ENCODE data around the gene TRPC3.

Gene TRPC3

DNA sequence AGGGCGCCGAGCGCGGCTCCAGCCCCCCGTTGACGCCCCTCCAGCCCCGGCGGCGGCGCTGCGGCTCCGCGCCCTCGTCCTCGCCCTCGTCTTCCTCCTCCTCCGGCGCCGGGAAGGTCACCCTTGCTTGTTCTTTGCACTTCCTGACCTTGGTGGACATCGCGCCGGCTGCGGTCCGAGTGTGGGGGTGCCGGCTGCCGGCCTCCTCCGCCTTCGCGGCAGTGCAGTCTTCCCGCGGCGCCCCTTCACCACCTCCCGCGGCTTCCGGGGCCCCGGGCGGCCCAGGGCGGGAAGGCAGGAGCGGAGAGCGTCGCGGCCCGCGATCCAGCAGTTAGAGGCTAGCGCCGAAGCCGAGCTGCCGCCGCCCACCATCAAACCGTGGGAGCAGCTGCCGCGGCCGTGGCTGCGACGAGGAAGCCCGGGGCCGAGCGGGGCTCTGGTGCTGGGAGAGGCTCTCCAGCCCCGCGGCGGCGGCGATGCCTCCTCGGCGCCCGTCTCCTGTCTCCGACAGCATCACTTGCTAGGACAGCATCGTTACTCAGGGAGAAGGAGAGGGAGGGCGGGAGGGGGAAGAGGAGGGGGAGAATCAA lies at the start of gene TRPC3:
Gene TRPC3, minus strand, starts transcription at position 540 of the 590 bp plus-strand sequence. Its CDS starts 380 bp downstream, at position 160.
- DNase-seq = peak; percentile 4

DNA sequence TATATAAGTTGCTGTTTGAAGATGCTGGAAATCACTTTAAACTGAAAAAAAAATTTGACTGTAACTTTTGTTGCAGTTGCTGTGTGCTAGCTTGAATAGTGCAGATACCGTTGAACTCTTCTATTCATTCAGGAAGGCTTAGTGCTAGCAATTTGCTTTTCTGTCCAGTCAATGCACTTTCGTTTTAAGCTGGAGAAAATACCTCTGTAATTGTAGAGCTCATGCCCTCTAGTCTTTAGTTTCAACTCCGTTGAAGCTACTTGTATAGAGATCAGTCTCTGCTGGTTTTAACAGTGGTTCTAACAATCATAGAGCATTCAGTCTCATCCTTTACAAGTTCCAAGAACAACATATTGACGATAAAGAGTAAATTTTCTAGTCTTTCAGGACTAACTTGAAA lies 49.0 kb upstream of the TRPC3 start:
- DNase-seq = no peak

DNA sequence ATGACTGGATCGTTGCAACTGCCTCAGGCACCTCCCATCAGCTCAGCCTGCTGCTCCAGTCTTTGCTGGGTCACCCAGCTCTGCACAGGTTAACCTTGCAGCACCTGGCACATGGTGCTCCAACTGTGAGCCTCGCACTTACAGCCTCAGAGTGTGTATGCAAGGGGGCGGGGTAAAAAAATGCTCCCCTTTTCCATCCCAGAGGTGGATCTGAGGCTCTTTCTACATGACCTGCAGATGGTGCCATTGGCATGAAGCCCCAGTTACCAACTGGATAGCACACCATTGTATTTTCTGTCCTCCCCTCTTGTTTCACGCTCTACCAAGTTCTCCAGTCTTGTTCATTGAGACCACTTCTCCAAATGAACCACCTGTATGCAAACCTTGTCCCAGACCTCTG lies 46.2 kb upstream of the TRPC3 start:
- no peak for DNase-seq

DNA sequence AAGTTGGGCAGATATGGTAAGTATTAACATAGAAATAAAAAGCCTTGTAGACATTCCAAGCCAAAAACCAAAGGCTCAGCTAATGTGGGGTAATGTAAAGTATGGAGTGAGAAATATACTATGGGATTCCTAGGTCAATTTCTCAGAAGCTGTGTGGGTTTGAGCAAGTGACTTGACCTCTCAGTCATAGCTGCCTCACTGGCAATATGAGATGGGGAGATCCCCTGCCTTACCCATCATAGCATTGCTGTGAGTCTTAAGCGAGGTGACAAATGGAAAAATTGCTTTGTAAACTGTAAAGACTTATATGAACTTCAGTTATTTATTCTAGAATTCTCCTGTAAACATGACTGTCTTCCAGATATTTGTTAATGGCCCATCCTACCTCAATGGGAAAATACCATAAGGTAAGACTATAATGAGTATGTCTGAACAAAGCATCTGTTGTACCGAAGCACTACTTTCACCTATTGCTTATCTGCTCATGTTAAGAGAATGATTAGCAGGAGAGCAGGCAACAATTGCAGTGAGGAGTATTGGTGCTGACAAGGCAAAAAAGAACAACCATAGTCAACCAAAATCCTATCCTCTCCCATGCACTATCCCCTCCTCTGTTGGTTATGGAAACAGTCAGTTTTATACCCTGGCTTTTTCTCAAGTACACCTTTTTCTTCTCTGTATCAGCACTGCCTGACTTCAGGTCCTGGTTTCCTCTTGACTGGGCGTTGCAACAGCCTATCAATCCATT lies 44.1 kb upstream of the TRPC3 start:
- DNase-seq = no peak

DNA sequence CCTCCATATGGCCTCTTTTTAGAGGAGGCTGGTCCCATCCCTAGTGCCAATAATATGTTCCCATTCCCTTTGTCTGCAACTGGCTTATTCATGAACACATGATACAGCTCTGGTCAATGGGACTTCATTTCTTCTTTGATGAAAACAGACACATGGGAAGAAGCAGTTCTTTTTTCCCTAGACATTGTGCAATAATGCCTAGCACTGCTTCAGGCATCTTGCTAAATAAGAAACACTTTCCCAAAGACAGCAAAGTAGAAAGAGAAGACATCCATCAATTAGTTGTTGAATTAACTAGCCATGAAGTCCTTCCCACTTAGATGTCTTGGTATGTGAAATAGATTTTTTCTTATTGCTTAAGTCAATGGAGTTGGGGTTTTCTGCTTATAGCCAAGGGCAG lies 40.1 kb upstream of the TRPC3 start:
- no peak for DNase-seq

DNA sequence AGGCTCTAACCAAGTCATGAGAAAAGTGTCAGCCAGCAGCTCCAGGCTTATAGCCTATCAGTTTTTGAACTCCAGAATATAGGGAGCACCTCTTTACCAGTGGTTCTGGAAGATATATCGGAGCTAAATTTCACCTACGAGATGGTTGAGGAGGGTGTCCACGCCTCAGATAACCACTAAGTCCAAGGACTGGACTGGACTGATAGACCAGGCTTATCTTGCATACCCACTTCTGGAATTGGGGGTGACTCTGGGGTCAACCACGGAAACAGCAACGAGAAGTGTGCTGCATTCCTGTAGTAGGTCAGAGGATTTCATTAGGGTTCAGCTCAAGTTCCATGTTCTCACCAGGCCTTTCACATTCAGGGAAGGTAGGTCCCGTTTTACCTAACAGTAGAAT lies 38.6 kb upstream of the TRPC3 start:
- DNase-seq = no peak

DNA sequence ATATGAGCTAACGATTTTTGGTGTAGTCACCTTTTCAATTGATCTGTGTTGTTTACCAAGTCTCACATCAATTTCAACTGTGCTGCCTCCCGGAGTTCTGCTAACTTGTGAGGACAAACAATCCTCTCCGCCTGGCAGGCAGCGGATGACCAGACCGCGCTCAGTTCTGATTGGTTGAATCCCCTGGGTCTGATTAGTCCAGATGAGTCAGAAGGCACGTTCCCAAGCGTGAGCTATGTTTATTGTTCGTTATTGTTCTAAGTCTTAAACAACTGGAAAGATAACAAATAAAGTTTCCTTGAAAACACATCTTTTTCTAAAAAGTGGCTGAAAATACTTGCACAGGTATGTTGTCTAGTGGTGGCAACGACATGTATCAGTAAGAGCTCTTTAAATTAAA lies 37.9 kb upstream of the TRPC3 start:
- DNase-seq = no peak

DNA sequence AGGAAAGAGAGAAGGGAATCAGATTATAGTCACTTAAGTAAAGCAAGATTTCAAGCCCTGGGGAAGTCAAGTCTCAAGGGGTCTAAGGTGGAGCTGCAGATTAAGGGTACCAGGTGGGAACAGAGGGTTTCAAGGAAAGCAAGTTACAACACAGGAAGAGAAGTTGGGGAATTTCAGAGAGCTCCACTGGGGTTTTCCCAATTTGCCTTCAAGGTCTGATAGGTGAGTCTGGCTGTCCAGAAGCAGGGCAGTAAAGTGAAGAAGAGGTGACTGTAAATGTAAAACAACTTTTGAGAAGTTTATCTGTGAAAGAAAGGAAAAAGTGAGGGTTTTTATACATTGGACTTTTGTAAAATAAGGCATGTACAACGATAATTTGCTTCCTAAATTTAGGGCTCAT lies 37.1 kb upstream of the TRPC3 start:
- no peak for DNase-seq

DNA sequence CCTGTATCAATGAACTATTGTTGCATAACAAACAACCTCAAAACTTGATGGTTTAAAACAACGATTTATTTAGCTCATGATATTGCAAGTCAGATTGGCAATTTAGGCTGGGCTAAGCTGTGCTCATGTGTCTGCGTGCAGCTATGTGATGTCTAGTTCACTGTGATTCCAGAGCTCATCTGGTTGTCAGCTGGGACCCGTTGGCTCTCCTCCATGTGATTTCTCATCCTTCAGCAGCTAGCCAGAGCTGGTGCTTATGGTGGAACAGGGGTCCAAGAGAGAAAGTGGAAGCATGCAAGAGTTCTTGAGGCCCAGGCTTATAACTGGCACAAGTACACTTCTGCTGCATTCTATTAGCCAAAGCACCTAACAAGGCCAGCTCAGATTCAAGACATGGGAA lies 28.8 kb upstream of the TRPC3 start:
- DNase-seq = no peak

DNA sequence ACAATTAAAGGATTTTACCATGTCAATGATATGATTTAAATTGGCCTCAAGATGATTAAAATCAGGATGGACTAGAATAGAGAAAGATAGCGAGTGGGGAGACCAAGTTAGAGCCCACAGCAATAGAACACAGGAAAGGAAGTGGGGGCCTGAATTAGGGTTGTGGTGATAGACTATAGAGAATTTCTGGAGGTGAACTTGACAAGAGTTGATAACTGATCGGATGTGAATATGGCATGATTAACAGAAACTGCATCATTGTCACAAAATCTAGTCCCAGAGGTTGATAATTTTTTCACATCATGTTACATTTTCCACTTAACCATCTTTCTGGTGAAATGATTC lies 26.3 kb upstream of the TRPC3 start:
- DNase-seq = no peak

DNA sequence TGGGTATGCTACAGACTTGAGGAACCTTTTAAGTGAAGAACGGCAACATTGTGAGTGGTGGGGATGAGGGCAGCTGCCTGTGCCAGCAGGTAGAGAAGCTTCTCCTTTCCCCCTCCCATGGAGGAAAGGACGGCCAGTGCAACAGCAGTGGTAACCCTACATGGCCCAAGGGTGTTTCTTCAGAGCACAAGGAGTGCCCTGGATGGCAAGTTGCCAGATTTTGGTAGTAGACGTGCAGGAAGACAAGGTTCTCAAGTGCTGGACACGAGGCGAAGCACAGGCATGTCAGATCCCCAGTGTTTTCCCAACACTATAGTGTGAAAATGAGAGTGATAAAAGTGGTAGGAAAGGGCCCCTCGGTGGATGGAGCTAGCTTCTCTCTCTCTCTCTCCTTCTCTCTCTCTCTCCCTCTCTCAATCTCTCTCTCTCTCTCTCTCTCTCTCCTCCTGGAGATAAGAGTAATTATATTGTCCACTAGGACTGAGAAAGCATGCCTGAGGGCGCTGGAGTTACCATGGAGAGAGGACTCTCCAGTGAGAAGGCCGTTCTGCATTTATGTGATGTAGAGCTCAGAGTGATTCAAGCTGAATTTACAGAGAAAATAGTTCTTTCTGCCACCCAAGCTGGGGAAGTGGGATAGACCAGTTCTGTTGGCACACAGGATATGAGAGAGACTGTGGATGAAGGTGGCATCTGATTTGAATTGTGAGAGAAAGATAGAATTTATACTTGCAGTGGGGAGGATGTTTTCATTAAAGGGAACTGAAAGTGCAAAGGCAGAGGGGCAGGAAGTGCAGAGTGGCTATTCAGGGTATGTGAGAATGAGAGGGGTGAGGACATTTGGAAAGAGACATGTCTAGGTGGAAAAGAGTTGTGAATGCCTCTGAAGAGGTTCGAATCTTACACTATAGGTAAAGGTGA lies 25.7 kb upstream of the TRPC3 start:
- no peak for DNase-seq

DNA sequence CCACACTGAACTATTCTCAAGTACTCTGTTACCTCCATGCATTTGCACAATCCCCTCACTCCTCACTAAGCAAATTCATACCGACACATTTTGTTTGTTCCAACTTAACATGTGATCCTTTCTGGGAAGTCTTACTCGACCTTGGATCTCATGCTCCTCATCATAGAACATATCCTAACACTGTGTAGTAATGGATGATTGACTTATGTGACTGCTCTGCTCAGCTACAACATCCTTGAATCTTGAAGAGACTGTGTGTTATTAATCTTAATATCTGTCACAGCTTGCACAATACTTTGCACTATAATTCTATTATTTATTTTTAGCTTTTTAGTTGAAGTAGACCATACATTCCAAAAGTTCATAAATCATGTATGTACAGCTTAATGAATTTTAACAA lies 23.9 kb upstream of the TRPC3 start:
- no peak for DNase-seq

DNA sequence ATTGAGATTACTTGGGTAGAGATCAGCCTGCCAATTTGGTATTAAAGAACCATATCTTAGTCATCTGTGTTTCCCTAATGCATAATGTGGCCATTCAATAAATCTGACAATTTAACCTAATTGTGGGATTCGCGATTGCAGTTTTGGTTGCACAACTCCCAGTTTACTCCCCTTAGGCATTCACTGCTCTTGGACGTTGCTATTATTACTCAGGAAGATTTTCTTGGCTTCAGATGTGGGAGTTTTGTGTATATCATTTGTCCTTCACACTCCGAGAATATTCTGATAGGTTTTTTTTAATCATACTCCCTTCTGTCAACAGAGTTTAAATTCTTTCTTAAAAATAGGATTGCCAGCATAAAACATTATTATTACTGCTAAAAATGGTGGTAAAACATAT lies 22.0 kb upstream of the TRPC3 start:
- DNase-seq = no peak

DNA sequence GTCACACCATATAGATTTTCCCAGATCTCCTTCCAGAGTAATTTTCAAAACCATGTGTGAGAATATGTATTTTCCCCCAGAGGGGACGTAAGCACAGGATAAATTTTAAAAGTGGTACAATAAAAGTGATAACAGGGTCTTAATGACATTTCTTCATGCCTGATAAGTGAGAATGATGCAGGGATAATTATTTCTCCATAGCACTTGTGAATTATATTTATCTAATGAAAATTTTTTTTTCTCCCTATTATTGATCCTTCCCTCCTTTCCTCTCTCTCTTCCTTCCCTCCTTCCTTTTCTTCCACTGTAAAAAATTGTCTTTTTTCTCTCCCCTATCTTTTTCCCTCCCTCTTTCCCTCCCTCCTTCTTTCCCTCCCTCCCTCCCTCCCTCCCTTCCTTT lies 17.0 kb upstream of the TRPC3 start:
- DNase-seq = no peak

DNA sequence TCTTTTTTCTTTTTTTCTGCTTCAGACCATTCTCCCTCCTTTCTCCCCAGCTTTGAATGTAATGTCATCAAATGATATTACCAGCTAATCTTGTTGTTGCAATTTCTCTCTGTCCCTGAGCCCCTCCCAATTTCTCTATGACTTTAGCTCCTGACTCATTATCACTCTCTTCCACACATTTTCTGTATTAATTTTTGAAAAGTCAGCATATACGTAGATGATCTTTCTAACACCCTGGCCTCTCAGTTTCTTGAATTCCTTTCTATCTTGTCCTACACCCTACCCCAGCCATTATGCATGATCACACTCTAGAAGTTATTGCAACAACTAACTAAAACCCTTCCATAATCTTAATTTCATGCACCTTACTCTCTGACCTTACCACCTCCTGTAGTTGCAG lies 13.1 kb upstream of the TRPC3 start:
- DNase-seq = no peak

DNA sequence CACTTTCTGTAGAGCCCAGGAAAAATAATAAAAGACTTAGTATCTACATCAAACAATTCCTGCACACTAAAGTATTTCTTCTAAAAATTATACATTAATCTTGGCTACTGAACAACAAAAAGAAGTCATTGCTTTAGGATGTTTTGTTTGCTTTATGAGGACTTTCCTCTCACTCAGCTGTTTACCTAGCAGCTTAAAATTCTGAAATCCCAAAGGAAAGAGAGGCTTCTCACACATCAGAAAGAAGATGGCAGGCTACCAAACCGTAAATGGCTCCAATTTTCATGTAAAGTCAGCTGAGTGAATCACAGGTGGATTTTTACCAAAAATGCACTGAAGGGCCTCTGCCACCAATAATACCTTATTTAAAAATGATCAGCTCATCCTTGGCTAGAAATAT lies 9.0 kb upstream of the TRPC3 start:
- DNase-seq = no peak

DNA sequence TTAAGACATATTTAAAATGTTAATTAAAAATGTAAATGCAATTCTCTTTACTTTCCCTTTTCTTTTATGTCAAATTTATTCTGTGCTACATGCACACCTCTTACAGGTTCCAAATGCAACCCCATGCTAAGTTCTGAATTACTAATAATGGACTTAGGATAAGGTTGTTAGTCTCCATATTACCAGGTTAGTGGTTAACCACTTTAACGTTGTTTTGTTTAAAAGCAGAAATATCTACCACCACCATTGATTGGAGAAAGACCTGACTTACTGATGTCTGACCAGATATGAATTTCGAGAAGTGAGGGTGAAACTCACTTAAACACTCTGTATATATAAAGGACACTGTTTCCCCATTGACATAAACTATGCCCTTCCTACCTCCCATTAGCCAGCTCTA lies 6.9 kb upstream of the TRPC3 start:
- no peak for DNase-seq

DNA sequence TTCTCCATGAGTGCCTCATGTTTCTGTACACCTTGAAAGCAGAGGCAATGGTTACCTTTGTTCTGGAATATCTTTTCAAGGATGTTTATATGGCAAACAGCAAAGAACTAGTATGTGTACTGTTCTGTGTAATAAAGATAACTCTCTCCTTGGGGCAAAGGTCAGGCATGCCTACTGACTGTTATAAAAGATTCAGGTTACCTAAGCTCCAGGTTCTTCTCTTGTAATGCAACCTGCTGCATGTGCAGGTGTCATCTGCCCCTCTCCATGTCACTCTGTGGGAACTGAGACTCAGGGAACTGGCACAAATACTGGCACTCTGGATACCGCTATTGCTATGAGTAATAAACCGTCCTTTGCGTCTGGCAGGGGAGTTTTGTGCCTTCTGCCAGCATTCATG lies 5.4 kb upstream of the TRPC3 start:
- no peak for DNase-seq

DNA sequence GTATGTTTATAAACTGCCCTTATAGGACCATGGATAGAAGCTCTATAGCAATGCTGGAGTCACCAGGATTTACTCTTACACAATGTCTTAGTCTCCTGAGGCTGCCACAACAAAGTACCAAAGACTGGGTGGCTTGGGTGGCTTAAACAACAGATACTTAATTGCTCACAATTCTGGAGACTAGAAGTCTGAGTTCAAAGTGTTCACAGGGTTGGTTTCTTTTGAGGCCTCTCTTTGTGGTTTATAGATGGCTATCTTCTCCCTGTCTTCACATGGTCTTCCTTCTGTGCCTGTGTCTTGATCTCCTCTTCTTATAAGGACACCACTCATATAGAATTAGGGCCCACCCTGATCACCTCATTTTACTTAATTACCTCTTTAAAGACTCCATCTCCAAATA lies 2.0 kb upstream of the TRPC3 start:
- no peak for DNase-seq

DNA sequence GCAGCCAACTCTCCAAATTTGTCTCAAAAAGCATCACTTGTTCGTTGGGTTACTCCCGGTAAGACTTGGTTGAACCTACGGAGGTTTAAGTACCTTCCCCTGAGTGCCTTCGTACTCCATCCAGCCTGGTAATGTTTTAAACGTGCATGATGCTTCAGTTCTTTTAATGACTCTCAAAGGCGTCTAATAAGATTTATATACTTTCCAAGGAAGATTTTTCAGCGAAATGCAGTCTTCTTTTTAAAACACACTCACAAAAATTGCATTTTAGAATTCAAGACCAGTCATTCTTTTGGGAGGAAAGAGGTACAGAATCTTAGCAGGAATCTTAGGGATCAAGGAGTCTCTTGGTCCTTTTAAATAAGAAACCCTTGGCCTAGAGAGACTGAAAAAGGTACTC lies 430 bp upstream of the TRPC3 start:
- no peak for DNase-seq

DNA sequence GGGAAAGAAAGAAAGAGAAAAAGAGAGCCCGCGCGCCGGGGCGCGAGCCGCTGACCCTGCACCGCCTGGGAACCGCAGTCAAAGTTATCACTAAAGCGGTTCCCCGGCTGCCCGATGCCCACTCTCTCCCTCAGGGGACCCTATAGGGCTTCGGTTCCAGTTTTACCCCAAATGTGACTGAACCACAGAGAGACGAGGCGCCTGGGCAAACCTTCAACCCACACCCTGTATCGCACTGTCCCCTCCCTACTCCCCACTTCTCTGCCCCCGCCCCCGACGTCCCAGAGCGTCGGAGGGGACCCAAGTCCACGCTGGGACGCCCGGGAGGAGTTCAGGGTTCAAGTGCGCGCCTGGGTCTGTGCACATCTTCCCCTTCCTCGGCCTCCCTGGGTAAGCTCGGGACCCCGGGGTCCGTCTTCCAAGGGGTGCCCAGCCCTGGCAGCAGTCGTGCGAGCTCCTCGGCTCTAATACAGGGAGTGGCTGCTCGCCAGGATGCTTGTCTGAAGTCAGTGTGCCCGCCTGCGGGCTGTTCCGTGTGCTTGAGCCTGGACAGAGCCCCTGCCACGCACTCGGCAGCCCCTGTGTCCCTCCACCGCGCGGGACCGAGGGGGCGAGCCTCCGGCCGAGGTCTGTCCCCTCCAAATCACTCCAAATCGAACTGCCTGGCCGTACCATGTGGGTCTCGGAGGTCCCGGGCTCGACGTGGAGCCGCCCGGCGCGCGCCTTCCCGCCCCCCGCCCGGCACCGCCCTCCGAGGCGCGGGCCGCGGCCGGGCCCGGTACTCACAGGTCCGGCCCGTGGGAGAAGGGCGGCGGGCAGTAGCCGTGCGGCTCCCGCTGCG lies 960 bp downstream of the TRPC3 start:
- DNase-seq = no peak

DNA sequence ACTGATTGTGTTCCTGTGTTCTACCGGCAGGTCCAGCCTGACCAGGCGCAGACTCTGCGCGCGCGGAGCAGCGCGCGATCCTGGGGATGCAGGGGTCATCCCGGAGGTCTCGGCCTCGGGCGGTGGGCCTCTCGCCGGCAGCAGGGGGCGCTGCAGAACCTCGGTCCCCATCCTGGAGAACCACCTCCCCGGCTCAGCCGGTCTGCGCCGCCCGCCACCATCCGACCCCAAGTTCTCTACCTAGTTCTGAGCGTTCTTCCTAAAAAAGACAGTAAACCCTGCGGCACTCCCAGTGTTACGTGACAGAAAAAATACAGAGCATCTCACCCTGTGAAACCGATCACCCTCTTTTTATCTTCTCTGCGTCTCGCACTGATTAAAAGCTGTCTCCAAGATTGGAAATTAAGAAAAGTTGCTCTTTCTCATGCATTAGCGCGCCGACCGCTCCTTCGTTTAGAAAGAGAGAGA lies 1.6 kb downstream of the TRPC3 start:
- peak; percentile 35 for DNase-seq

DNA sequence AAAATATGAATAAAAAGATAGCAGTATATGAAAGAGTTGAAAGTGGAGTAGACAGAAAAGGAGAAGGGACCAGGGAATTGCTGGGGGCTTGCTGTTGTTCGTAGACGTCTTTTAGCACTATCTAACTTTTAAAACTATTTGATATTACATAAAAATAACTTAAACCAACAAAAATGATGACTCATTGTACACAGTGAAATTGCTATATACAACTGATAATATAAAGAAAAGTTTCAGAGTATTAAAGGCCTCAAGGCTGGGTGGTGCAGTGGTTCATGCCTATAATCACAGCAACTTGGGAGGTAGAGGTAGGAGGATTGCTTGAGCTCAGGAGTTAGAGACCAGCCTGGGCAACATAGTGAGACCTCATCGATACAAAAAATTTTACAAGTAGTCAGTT lies 5.2 kb downstream of the TRPC3 start:
- DNase-seq = no peak

Measured in inflammatory macrophage treated with lipopolysaccharide for 4 hours (primary cell).